HEK293T (cell line): ENCODE data around the gene CDO1.

ENCODE experiments used
- BHLHE40 ChIP-seq: fragments of 450-650 bp; IDR thresholded peaks from 2 replicates; pipeline ENCODE4 v1.6.1; 2016; ENCODE audit warnings: mild to moderate bottlenecking, moderate library complexity, borderline replicate concordance
- L3MBTL2 ChIP-seq: fragments of 450-650 bp; conservative IDR thresholded peaks from 2 replicates; pipeline ENCODE4 v1.6.1; 2016; ENCODE audit warnings: mild to moderate bottlenecking
- LEF1 ChIP-seq: fragments of 450-650 bp; IDR thresholded peaks from 2 replicates; pipeline ENCODE4 v1.6.1; 2017; ENCODE audit warnings: mild to moderate bottlenecking, borderline replicate concordance
- NFRKB ChIP-seq: fragments of 450-650 bp; IDR thresholded peaks from 2 replicates; pipeline ENCODE4 v1.6.1; 2016; ENCODE audit warnings: mild to moderate bottlenecking, moderate library complexity
- SP1 ChIP-seq: fragments of 450-650 bp; IDR thresholded peaks from 2 replicates; pipeline ENCODE4 v1.6.1; 2017
- SUZ12 ChIP-seq: fragments of 450-650 bp; IDR thresholded peaks from 2 replicates; pipeline ENCODE4 v1.6.1; 2016; ENCODE audit warnings: mild to moderate bottlenecking

DNA sequence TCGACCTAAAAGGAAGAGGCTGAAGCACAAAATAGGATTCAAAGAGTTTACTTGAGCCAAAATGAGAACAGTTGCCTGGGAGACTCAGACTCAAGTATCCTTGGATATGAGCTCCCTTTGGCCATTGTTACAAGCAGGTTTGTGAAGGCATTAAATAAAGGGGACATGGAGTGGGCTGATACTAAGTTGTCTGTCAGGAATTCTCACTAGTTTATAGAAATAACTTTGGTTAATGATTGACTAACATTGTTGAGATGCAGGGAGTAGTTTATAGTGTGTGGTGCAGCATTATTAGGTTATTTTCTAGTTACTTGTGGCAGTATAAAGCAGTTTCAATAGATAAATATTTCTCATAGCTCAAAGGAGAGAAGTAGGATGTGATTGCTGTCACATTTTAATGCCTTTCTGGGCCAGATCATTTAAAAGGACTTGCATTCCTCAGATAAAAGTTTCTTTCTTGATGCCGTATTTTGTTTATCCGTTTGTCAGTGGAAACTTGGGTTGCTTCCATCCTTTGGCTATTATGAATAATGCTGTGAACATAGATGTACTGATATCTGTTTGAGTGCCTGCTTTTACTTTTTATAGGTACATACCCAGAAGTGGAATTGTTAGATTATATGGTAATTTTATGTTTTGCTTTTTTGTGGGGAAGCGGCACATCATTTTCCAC, 34.4 kb upstream of the CDO1 start:
- TF ChIP-seq NFRKB (no peak), BHLHE40 (no peak), SP1 (no peak), SUZ12 (no peak), L3MBTL2 (no peak), LEF1 (no peak)
